Mucosa of descending colon (tissue), 3 donors: ENCODE results near the gene NRG3. TPM values are rescaled to one million over a fixed set of nuclear protein-coding genes. Genes with fewer than 3 reads are reported as not detected.

ENCODE experiments used
- ATAC-seq: fragments of 200-7000 bp; cut with Tn5 transposase; one replicate; pipeline ENCODE4 v1.9.1; 2020; ENCODE audit warnings: mild to moderate bottlenecking, moderate library complexity
- DNase-seq, 3 donors: peaks; one replicate each; pipeline ENCODE4 v3.0.0-alpha.2; 2020
- H3K36me3 ChIP-seq: fragments of 200-600 bp; one replicate; pipeline ENCODE4 v1.8.0; 2021; ENCODE audit warnings: low read depth, mild to moderate bottlenecking
- H3K4me1 ChIP-seq: fragments of 200-600 bp; one replicate; pipeline ENCODE4 v1.8.0; 2021; ENCODE audit warnings: low read depth, mild to moderate bottlenecking
- H3K4me3 ChIP-seq: fragments of 200-600 bp; one replicate; pipeline ENCODE4 v1.8.0; 2021; ENCODE audit warnings: mild to moderate bottlenecking
- H3K9me3 ChIP-seq: fragments of 200-600 bp; one replicate; pipeline ENCODE4 v1.8.0; 2021; ENCODE audit warnings: mild to moderate bottlenecking
- intact Hi-C, 2 donors: fragments of 100-400 bp; cut with DNase I in 1 of 2; cut with micrococcal nuclease in 1 of 2; formaldehyde crosslinking; loops; one replicate each; pipeline versions ENCODE4 v1.11.0 to v1.11.1; 2022; cut with DNase I, micrococcal nuclease
- total RNA-seq, 3 donors: library from RNA; stranded (reverse); fragmentation: NEBNext Ultra II Directional in 2 of 3; extraction: Animal tissue kit (Norgen Biotek cat#: 25700) in 2 of 3; gene quantifications; one replicate each; pipeline versions ENCODE4 v1.2.1 to v1.2.4, GENCODE V29; 2021 to 2023
- TF ChIP-seq, protein P1 (sequence below): fragments of 200-600 bp; IDR thresholded peaks from one replicate; pipeline ENCODE4 v1.8.0; 2022; ENCODE audit warnings: antibody characterized with exemption, mild to moderate bottlenecking
- donor health status: DM: no; HTN: no; CAD: no; lungs with moderate emphysema.
- donor health status: DM: no; HTN: no; CAD: no.
- donor health status: DM: no; HTN: yes; CAD: no.

NRG3 gene
- total RNA-seq, 3 donors from 2014 or later = 0.12 to 0.73 (median 0.23) TPM

- DNase-seq = no peak
- no peaks in the 10 kb centered on the region for H3K36me3 ChIP-seq
- no peak for ATAC-seq
- intact Hi-C loops = no loop called here
- TF ChIP-seq, protein P1, sequence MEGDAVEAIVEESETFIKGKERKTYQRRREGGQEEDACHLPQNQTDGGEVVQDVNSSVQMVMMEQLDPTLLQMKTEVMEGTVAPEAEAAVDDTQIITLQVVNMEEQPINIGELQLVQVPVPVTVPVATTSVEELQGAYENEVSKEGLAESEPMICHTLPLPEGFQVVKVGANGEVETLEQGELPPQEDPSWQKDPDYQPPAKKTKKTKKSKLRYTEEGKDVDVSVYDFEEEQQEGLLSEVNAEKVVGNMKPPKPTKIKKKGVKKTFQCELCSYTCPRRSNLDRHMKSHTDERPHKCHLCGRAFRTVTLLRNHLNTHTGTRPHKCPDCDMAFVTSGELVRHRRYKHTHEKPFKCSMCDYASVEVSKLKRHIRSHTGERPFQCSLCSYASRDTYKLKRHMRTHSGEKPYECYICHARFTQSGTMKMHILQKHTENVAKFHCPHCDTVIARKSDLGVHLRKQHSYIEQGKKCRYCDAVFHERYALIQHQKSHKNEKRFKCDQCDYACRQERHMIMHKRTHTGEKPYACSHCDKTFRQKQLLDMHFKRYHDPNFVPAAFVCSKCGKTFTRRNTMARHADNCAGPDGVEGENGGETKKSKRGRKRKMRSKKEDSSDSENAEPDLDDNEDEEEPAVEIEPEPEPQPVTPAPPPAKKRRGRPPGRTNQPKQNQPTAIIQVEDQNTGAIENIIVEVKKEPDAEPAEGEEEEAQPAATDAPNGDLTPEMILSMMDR = no peak
- H3K4me1 ChIP-seq = no peaks in the 10 kb centered on the region
- no peaks in the 10 kb centered on the region for H3K9me3 ChIP-seq
- no peak overlapping the region for H3K4me3 ChIP-seq
Measured at GRCh38 chr10:81903472-81903871, 28.5 kb downstream of the NRG3 start.

- H3K4me1 ChIP-seq = no peaks in the 10 kb centered on the region
- TF ChIP-seq, protein P1 = no peak
- intact Hi-C loops = no loop called here
- no peak overlapping the region for H3K4me3 ChIP-seq
- ATAC-seq (no peak), DNase-seq (no peak)
- no peaks in the 10 kb centered on the region for H3K36me3 ChIP-seq
- no peaks in the 10 kb centered on the region for H3K9me3 ChIP-seq
Measured at GRCh38 chr10:81905161-81905560, 30.2 kb downstream of the NRG3 start.

- intact Hi-C loops = no loop called here
- TF ChIP-seq, protein P1 = no peak
- H3K4me3 ChIP-seq = no peak overlapping the region
- H3K36me3 ChIP-seq = no peaks in the 10 kb centered on the region
- ATAC-seq (no peak), DNase-seq (no peak)
- no peaks in the 10 kb centered on the region for H3K9me3 ChIP-seq
- no peaks in the 10 kb centered on the region for H3K4me1 ChIP-seq
Measured at GRCh38 chr10:81909453-81909852, 34.5 kb downstream of the NRG3 start.

- no peaks in the 10 kb centered on the region for H3K9me3 ChIP-seq
- ATAC-seq = no peak
- DNase-seq = no peak
- TF ChIP-seq, protein P1 = no peak
- H3K36me3 ChIP-seq = no peaks in the 10 kb centered on the region
- H3K4me3 ChIP-seq = no peak overlapping the region
- H3K4me1 ChIP-seq = no peaks in the 10 kb centered on the region
- intact Hi-C loops = no loop called here
Measured at GRCh38 chr10:81911328-81911727, 36.3 kb downstream of the NRG3 start.

DNA sequence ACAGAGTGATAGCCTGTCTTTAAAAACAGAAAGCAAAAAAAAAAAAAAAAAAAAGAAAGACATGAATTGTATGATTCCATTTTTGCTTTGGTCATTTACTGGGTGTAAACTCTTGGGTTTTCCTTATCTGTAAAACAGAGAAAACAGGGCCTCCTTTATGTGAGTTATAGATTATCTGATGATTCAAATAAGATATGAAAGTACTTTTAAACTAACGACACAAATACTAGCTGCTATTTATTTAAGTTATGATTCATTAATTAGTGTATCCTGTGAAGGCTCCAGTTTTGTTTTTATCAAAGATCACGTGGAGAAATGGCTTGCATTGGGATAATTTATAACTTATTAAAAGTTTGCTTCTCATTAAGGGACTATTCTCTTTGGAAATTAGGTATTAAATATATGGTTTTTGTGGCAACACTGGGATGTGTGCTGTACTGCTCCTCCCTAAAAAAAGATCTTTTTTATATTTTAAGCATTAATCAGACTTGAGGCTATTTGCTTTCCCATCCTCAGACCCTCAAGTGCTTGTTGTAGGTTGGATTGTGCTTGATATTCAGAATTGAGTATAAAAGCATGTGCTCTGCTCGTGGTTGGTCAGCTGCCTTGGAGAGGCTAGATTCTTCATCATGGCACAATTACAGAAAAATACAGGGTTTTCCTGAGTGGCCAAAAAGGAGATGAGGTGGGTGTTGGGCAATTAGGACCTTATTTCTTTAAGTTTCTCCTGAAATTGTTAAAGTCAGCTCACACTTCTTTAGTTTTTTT lies 39.9 kb downstream of the NRG3 start:
- Histone ChIP-seq H3K4me1 (no peaks in the 10 kb centered on the region), H3K9me3 (no peaks in the 10 kb centered on the region), H3K4me3 (no peak overlapping the region), H3K36me3 (no peaks in the 10 kb centered on the region)
- TF ChIP-seq, protein P1 = no peak
- intact Hi-C loops = no loop called here
- DNase-seq (no peak), ATAC-seq (no peak)
